OCI-LY7 (cell line): ENCODE measurements around the gene IFNL4. TPM values are rescaled to one million over a fixed set of nuclear protein-coding genes. Genes with fewer than 3 reads are reported as not detected.

Experiments
- BruUV-seq: library from RNA; stranded (reverse); fragments of 400-500 nt; replicated peaks from 2 replicates; lab custom pipeline; 2021; lab: Mats Ljungman, UMichigan
- CTCF ChIA-PET: fragments of 300-600 bp; sonication (Branson Sonifier 250); formaldehyde crosslinking; loops from one replicate; lab custom pipeline; 2022; ENCODE audit warnings: antibody characterized with exemption; ENCODE audit not compliant: unreplicated experiment; lab: Charles Lee
- POLR2A ChIA-PET: fragments of 300-600 bp; sonication (Branson Sonifier 250); formaldehyde crosslinking; loops from one replicate; lab custom pipeline; 2022; ENCODE audit warnings: antibody characterized with exemption; lab: Charles Lee
- DNase-seq: peaks from one replicate; pipeline ENCODE4 v3.0.0-alpha.2; 2015; ENCODE audit warnings: low spot score
- H2AFZ ChIP-seq: fragments of 200-600 bp; sonication (generic), shearing (Covaris generic); 2 replicates; pipeline ENCODE4 v1.6.1; 2014; ENCODE audit warnings: mild to moderate bottlenecking, antibody characterized with exemption, low read length, moderate library complexity
- H3K27ac ChIP-seq: fragments of 200-600 bp; sonication (generic); 2 replicates; pipeline ENCODE4 v1.5.1; 2014; ENCODE audit warnings: mixed run types, low read depth, mild to moderate bottlenecking, moderate library complexity, low read length, inconsistent platforms; ENCODE audit not compliant: poor library complexity, severe bottlenecking
- H3K36me3 ChIP-seq: fragments of 200-600 bp; sonication (generic); 2 replicates; pipeline ENCODE4 v1.6.1; 2014; ENCODE audit warnings: mild to moderate bottlenecking, antibody characterized with exemption, low read length, moderate library complexity, mixed read lengths; ENCODE audit not compliant: insufficient read depth
- H3K4me1 ChIP-seq: fragments of 200-600 bp; sonication (generic); 2 replicates; pipeline ENCODE4 v1.5.1; 2014; ENCODE audit warnings: mild to moderate bottlenecking, low read length; ENCODE audit not compliant: insufficient read depth, poor library complexity, severe bottlenecking
- H3K4me2 ChIP-seq: fragments of 200-600 bp; sonication (generic); 2 replicates; pipeline ENCODE4 v1.6.1; 2014; ENCODE audit warnings: mild to moderate bottlenecking, low read length
- H3K4me3 ChIP-seq: fragments of 200-600 bp; sonication (generic); 2 replicates; pipeline ENCODE4 v1.5.1; 2014; ENCODE audit warnings: mild to moderate bottlenecking, low read depth, low read length; ENCODE audit not compliant: poor library complexity, severe bottlenecking
- H3K79me2 ChIP-seq: fragments of 200-600 bp; sonication (generic); 2 replicates; pipeline ENCODE4 v1.6.1; 2016; ENCODE audit warnings: low read depth, mild to moderate bottlenecking, low read length, moderate library complexity, mixed read lengths; ENCODE audit not compliant: insufficient read depth
- H3K9me2 ChIP-seq: fragments of 200-600 bp; sonication (generic); 2 replicates; pipeline ENCODE4 v1.6.1; 2016; ENCODE audit warnings: mild to moderate bottlenecking, low read length, mixed read lengths; ENCODE audit not compliant: insufficient read depth
- H3K9me3 ChIP-seq: fragments of 200-600 bp; sonication (generic); 2 replicates; pipeline ENCODE4 v1.6.1; 2014; ENCODE audit warnings: mild to moderate bottlenecking, mixed run types, low read length, mixed read lengths
- H4K20me1 ChIP-seq: fragments of 200-600 bp; sonication (generic); 2 replicates; pipeline ENCODE4 v1.6.1; 2014; ENCODE audit warnings: mild to moderate bottlenecking, antibody characterized with exemption, low read length, moderate library complexity, mixed read lengths; ENCODE audit not compliant: insufficient read depth
- EZH2phosphoT487 ChIP-seq: fragments of 200-600 bp; sonication (generic); IDR thresholded peaks from 2 replicates; pipeline ENCODE4 v1.6.1; 2018; ENCODE audit warnings: low read depth, borderline replicate concordance, mild to moderate bottlenecking, mixed run types, antibody characterized with exemption, low read length, moderate library complexity, mixed read lengths
- intact Hi-C: fragments of 100-400 bp; cut with micrococcal nuclease; formaldehyde crosslinking; loops from one replicate; pipeline ENCODE4 v1.10.0; 2022; ENCODE audit not compliant: unreplicated experiment
- total RNA-seq, 2 experiments: library from RNA; depleted of rRNA in 1 of 2; stranded (reverse); fragments of >200 nt in 1 of 2; shearing (Covaris generic) in 1 of 2; gene quantifications; 2 replicates each; pipeline ENCODE4 v1.2.3, GENCODE V29; 2014 to 2022
- TF ChIP-seq, protein P1 (sequence below): fragments of 200-600 bp; sonication (generic); conservative IDR thresholded peaks from 2 replicates; pipeline ENCODE4 v1.5.1; 2014; ENCODE audit warnings: mild to moderate bottlenecking, antibody characterized with exemption, low read length, moderate library complexity, mixed read lengths

Gene IFNL4
- total RNA-seq, 2 experiments from 2014 or later, result not detected

GRCh38 chr19:39196860-39197562 is 51.6 kb downstream of the IFNL4 start, which contains the start of gene NCCRP1:
NCCRP1 (plus strand) TSS chr19:39196964; CDS start chr19:39196983, 19 bp downstream.
- no peaks in the 10 kb centered on the region for H3K9me3 ChIP-seq
- H4K20me1 ChIP-seq, result no peaks in the 10 kb centered on the region
- no peak within 1 kb of the TSS for H3K27ac ChIP-seq
- no peaks in the 10 kb centered on the region for H3K4me1 ChIP-seq
- no peak for DNase-seq
- intact Hi-C loops, result no loop called here
- H2AFZ ChIP-seq, result no peak within 1 kb of the TSS
- no peaks in the 10 kb centered on the region for H3K79me2 ChIP-seq
- no peak within 1 kb of the TSS for H3K4me3 ChIP-seq
- no peaks in the 10 kb centered on the region for H3K36me3 ChIP-seq
- BruUV-seq, result no TSS peak
- POLR2A ChIA-PET, result no interaction called here
- no peak within 1 kb of the TSS for H3K4me2 ChIP-seq
- no peaks in the 10 kb centered on the region for H3K9me2 ChIP-seq
- CTCF ChIA-PET, result no interaction called here
- no peak for TF ChIP-seq EZH2phosphoT487
- TF ChIP-seq, protein P1, sequence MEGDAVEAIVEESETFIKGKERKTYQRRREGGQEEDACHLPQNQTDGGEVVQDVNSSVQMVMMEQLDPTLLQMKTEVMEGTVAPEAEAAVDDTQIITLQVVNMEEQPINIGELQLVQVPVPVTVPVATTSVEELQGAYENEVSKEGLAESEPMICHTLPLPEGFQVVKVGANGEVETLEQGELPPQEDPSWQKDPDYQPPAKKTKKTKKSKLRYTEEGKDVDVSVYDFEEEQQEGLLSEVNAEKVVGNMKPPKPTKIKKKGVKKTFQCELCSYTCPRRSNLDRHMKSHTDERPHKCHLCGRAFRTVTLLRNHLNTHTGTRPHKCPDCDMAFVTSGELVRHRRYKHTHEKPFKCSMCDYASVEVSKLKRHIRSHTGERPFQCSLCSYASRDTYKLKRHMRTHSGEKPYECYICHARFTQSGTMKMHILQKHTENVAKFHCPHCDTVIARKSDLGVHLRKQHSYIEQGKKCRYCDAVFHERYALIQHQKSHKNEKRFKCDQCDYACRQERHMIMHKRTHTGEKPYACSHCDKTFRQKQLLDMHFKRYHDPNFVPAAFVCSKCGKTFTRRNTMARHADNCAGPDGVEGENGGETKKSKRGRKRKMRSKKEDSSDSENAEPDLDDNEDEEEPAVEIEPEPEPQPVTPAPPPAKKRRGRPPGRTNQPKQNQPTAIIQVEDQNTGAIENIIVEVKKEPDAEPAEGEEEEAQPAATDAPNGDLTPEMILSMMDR, result no peak

GRCh38 chr19:39196320-39196719 is 52.3 kb downstream of the IFNL4 start:
- Histone ChIP-seq H2AFZ (no peak overlapping the region), H3K27ac (no peak overlapping the region), H3K4me2 (no peak overlapping the region), H3K9me2 (no peaks in the 10 kb centered on the region), H3K36me3 (no peaks in the 10 kb centered on the region), H3K9me3 (no peaks in the 10 kb centered on the region), H4K20me1 (no peaks in the 10 kb centered on the region), H3K79me2 (no peaks in the 10 kb centered on the region), H3K4me3 (no peak overlapping the region), H3K4me1 (no peaks in the 10 kb centered on the region)
- ChIA-PET POLR2A (no interaction called here), CTCF (no interaction called here)
- no TSS peak for BruUV-seq
- DNase-seq, result no peak
- TF ChIP-seq, protein P1, result no peak
- no peak for TF ChIP-seq EZH2phosphoT487
- intact Hi-C loops, result no loop called here

Other genes starting within 250 kb of the IFNL4 start
- 1.0 TPM in 1 of 2 replicates, not detected in the other for gene FBXO27, start 216.3 kb downstream of the IFNL4 start, total RNA-seq (2014; rRNA removed; shearing (Covaris generic))
- gene FBXO27, start 216.3 kb downstream of the IFNL4 start, total RNA-seq (2022), result 9.6 and 10.5 TPM in 2 replicates
- gene ACP7, start 164.5 kb downstream of the IFNL4 start, total RNA-seq (2014; rRNA removed; shearing (Covaris generic)), result not detected in 2 replicates
- not detected in 2 replicates for gene ACP7, start 164.5 kb downstream of the IFNL4 start, total RNA-seq (2022)
- 7.8 and 8.1 TPM in 2 replicates for gene PAK4, start 123.1 kb downstream of the IFNL4 start, total RNA-seq (2014; rRNA removed; shearing (Covaris generic))
- gene PAK4, start 123.1 kb downstream of the IFNL4 start, total RNA-seq (2022), result 26.7 and 34.8 TPM in 2 replicates
- not detected in 2 replicates for gene NCCRP1, start 51.9 kb downstream of the IFNL4 start, total RNA-seq (2014; rRNA removed; shearing (Covaris generic))
- not detected in 2 replicates for gene NCCRP1, start 51.9 kb downstream of the IFNL4 start, total RNA-seq (2022)
- not detected in 2 replicates for gene SYCN, start 44.6 kb downstream of the IFNL4 start, total RNA-seq (2014; rRNA removed; shearing (Covaris generic))
- not detected in 2 replicates for gene SYCN, start 44.6 kb downstream of the IFNL4 start, total RNA-seq (2022)
- not detected in 2 replicates for gene IFNL3, start 3.9 kb downstream of the IFNL4 start, total RNA-seq (2014; rRNA removed; shearing (Covaris generic))
- gene IFNL3, start 3.9 kb downstream of the IFNL4 start, total RNA-seq (2022), result not detected in 2 replicates
- gene IFNL2, start 19.5 kb upstream of the IFNL4 start, total RNA-seq (2014; rRNA removed; shearing (Covaris generic)), result not detected in 2 replicates
- not detected in 2 replicates for gene IFNL2, start 19.5 kb upstream of the IFNL4 start, total RNA-seq (2022)
- gene IFNL1, start 47.6 kb upstream of the IFNL4 start, total RNA-seq (2014; rRNA removed; shearing (Covaris generic)), result not detected in 2 replicates
- not detected in 2 replicates for gene IFNL1, start 47.6 kb upstream of the IFNL4 start, total RNA-seq (2022)
- gene LRFN1, start 72.0 kb upstream of the IFNL4 start, total RNA-seq (2014; rRNA removed; shearing (Covaris generic)), result 1.2 and 2.0 TPM in 2 replicates
- 2.8 and 3.6 TPM in 2 replicates for gene LRFN1, start 72.0 kb upstream of the IFNL4 start, total RNA-seq (2022)
- 135 and 183 TPM in 2 replicates for gene GMFG, start 87.2 kb upstream of the IFNL4 start, total RNA-seq (2014; rRNA removed; shearing (Covaris generic))
- gene GMFG, start 87.2 kb upstream of the IFNL4 start, total RNA-seq (2022), result 230 and 314 TPM in 2 replicates
- 46.2 and 59.4 TPM in 2 replicates for gene SAMD4B, start 93.6 kb upstream of the IFNL4 start, total RNA-seq (2014; rRNA removed; shearing (Covaris generic))
- 60.0 and 68.8 TPM in 2 replicates for gene SAMD4B, start 93.6 kb upstream of the IFNL4 start, total RNA-seq (2022)
- 33.1 and 35.4 TPM in 2 replicates for gene PAF1, start 142.2 kb upstream of the IFNL4 start, total RNA-seq (2014; rRNA removed; shearing (Covaris generic))
- 45.9 and 46.8 TPM in 2 replicates for gene PAF1, start 142.2 kb upstream of the IFNL4 start, total RNA-seq (2022)
- 15.7 and 28.3 TPM in 2 replicates for gene MED29, start 142.5 kb upstream of the IFNL4 start, total RNA-seq (2014; rRNA removed; shearing (Covaris generic))
- gene MED29, start 142.5 kb upstream of the IFNL4 start, total RNA-seq (2022), result 31.2 and 31.3 TPM in 2 replicates
- 19.4 and 21.8 TPM in 2 replicates for gene ZFP36, start 158.0 kb upstream of the IFNL4 start, total RNA-seq (2014; rRNA removed; shearing (Covaris generic))
- gene ZFP36, start 158.0 kb upstream of the IFNL4 start, total RNA-seq (2022), result 55.9 and 57.2 TPM in 2 replicates
- gene PLEKHG2, start 163.8 kb upstream of the IFNL4 start, total RNA-seq (2014; rRNA removed; shearing (Covaris generic)), result 28.3 and 30.4 TPM in 2 replicates
- 65.9 and 68.2 TPM in 2 replicates for gene PLEKHG2, start 163.8 kb upstream of the IFNL4 start, total RNA-seq (2022)
- 538 and 634 TPM in 2 replicates for gene RPS16, start 187.1 kb upstream of the IFNL4 start, total RNA-seq (2014; rRNA removed; shearing (Covaris generic))
- 3,661 and 4,044 TPM in 2 replicates for gene RPS16, start 187.1 kb upstream of the IFNL4 start, total RNA-seq (2022)
- 70.1 and 74.6 TPM in 2 replicates for gene SUPT5H, start 196.7 kb upstream of the IFNL4 start, total RNA-seq (2014; rRNA removed; shearing (Covaris generic))
- gene SUPT5H, start 196.7 kb upstream of the IFNL4 start, total RNA-seq (2022), result 168 and 175 TPM in 2 replicates
- 98.1 and 116 TPM in 2 replicates for gene TIMM50, start 232.0 kb upstream of the IFNL4 start, total RNA-seq (2014; rRNA removed; shearing (Covaris generic))
- 91.1 and 93.2 TPM in 2 replicates for gene TIMM50, start 232.0 kb upstream of the IFNL4 start, total RNA-seq (2022)